Heart left ventricle (tissue), 16 donors: ENCODE results near the gene LRRC71. TPM values are rescaled to one million over a fixed set of nuclear protein-coding genes. Genes with fewer than 3 reads are reported as not detected.

Experiments
- ATAC-seq, 4 donors: fragments of 200-7000 bp; cut with Tn5 transposase; one replicate each; pipeline ENCODE4 v1.9.1; 2020 to 2022; ENCODE audit warnings: moderate library complexity in 4 of 4, mild to moderate bottlenecking in 3 of 4, moderate number of reproducible peaks in 1 of 4
- DNase-seq, 5 donors: peaks; one replicate each; pipeline ENCODE4 v3.0.0-alpha.2; 2020
- H3K27ac ChIP-seq, 12 donors: fragments of 200-600 bp; sonication (generic) in 4 of 12; one replicate each; pipeline versions ENCODE4 v1.5.0 to v1.8.0; 2016 to 2022; ENCODE audit warnings: mild to moderate bottlenecking in 2 of 12
- H3K27me3 ChIP-seq, 9 donors: fragments of 200-600 bp; sonication (generic) in 2 of 9; one replicate each; pipeline versions ENCODE4 v1.5.1 to v1.8.0; 2016 to 2022; ENCODE audit warnings: mild to moderate bottlenecking in 3 of 9
- H3K36me3 ChIP-seq, 9 donors: fragments of 200-600 bp; sonication (generic) in 2 of 9; one replicate each; pipeline versions ENCODE4 v1.5.0 to v1.8.0; 2018 to 2022; ENCODE audit warnings: mild to moderate bottlenecking in 2 of 9
- H3K4me1 ChIP-seq, 12 donors: fragments of 200-600 bp; sonication (generic) in 4 of 12; one replicate each; pipeline versions ENCODE4 v1.5.0 to v1.8.0; 2016 to 2022; ENCODE audit warnings: mild to moderate bottlenecking in 3 of 12
- H3K4me3 ChIP-seq, 12 donors: fragments of 200-600 bp; sonication (generic) in 4 of 12; one replicate each; pipeline versions ENCODE4 v1.5.0 to v1.8.0; 2017 to 2022; ENCODE audit warnings: mild to moderate bottlenecking in 9 of 12, moderate library complexity in 4 of 12
- H3K9me3 ChIP-seq, 12 donors: fragments of 200-600 bp; sonication (generic) in 4 of 12; one replicate each; pipeline versions ENCODE4 v1.5.0 to v1.8.0; 2016 to 2022; ENCODE audit warnings: mild to moderate bottlenecking in 1 of 12
- CTCF ChIP-seq, 12 donors: fragments of 200-600 bp; sonication (generic) in 4 of 12; IDR thresholded peaks; one replicate each; pipeline versions ENCODE4 v1.5.0 to v1.8.0; 2018 to 2022; ENCODE audit warnings: antibody characterized with exemption in 12 of 12, mild to moderate bottlenecking in 5 of 12
- POLR2A ChIP-seq, 2 donors: fragments of 450-650 bp; IDR thresholded peaks; one replicate each; pipeline ENCODE4 v1.6.1; 2017; ENCODE audit warnings: antibody characterized with exemption in 2 of 2, mild to moderate bottlenecking in 2 of 2, moderate library complexity in 2 of 2
- WGBS, 4 donors: extraction: QIAGEN DNeasy Blood & Tissue Kit in 2 of 4; methylation state at CpG; one replicate each; pipeline versions ENCODE4 v1.1.5 to v1.1.7; 2013 to 2018; 5-methylcytosine and 5-hydroxymethylcytosine counted together
- intact Hi-C, 10 donors: fragments of 100-400 bp; cut with DNase I; formaldehyde crosslinking; loops; one replicate each; pipeline versions ENCODE4 v1.11.1 to v1.14.2; 2022
- polyA plus RNA-seq, 2 donors: library from polyadenylated mRNA; stranded (reverse); fragments of 200-250 nt; gene quantifications; one replicate each; pipeline ENCODE4 v1.2.3, GENCODE V29; 2013
- total RNA-seq, 9 donors: library from RNA; depleted of rRNA in 2 of 9; stranded (reverse); fragments of >200 nt in 2 of 9; fragmentation: NEBNext Ultra II Directional in 3 of 9; extraction: Animal tissue kit (Norgen Biotek cat#: 25700) in 3 of 9; gene quantifications; one replicate each; pipeline versions ENCODE4 v1.1.0 to v1.2.4, GENCODE V29; 2016 to 2023
- donor health status: ischemic (EF 13 %, LVEDD 7.1; RV severe dilation, severe dysfunction).
- donor health status: healthy with polysubstance abuse.
- donor health status: DM: no; HTN: yes; CAD: no.
- donor health status: DM: no; HTN: no; CAD: no.
- donor health status: ischemic (EF 25% LVEDD 6.9; RV normal size, moderate dysfunction).
- donor health status: ischemic (EF 25% LVEDD 5.7; RV mildly dilated, moderate dysfunction).
- donor health status: healthy.
- donor health status: DM: yes; HTN: yes; CAD: no.
- donor health status: ischemic (EF 35%, LVEDD 5.7; RV mildly dilated, moderate dysfunction).
- donor health status: nonischemic (EF 11% LVEDD 7.7; RV severe dilation, severe dysfunction).
- donor health status: DM: yes; HTN: yes; CAD: no.
- donor health status: PGD.
- donor health status: ischemic (EF 29% LVEDD 5.4; RV normal size, mild dysfunction).
- donor health status: nonischemic (EF 23%, LVEDD 6.1; RV moderate dilation, normal function).

The LRRC71 gene
- total and polyA plus RNA-seq, 11 donors, result 0.06 to 0.42 (median 0.27) TPM; not detected in 8

GRCh38 chr1:156880473-156880872, 40.0 kb upstream of the LRRC71 start:
- ATAC-seq (no peak), DNase-seq (no peak)
- Histone ChIP-seq H3K36me3 (no peaks in the 10 kb centered on the region), H3K4me1 (peaks cover 0 to 10% (median 0%) of the 10 kb centered on the region in 12 donors), H3K4me3 (no peak overlapping the region), H3K27ac (no peak overlapping the region), H3K9me3 (no peaks in the 10 kb centered on the region), H3K27me3 (peaks cover 0 to 13% (median 0%) of the 10 kb centered on the region in 9 donors)
- TF ChIP-seq POLR2A (IDR thresholded peaks at IDR 0.05) (no peak), CTCF (IDR thresholded peaks at IDR 0.05) (no peak)
- intact Hi-C loops, result loop anchor here in 5 of 10 donors (5.0 to 10.0 kb wide), 5 partner anchors 46 to 196 kb away; partner anchors contain the start of genes ISG20L2 (in 1 of the 5) and METTL25B (in 1 of the 5)
- WGBS, 4 donors, result 67 to 90% (median 84%) methylated on average over 5 of the region's 5 CpGs

- TF ChIP-seq POLR2A (IDR thresholded peaks at IDR 0.05), result no peak
- no peak for TF ChIP-seq CTCF (IDR thresholded peaks at IDR 0.05)
- H3K9me3 ChIP-seq, result no peaks in the 10 kb centered on the region
- peaks cover 0 to 16% (median 0%) of the 10 kb centered on the region in 12 donors for H3K4me1 ChIP-seq
- intact Hi-C loops, result loop anchor here in 5 of 10 donors (5.0 to 10.0 kb wide), 5 partner anchors 46 to 196 kb away; partner anchors contain the start of genes ISG20L2 (in 1 of the 5) and METTL25B (in 1 of the 5)
- no peak overlapping the region for H3K4me3 ChIP-seq
- DNase-seq (no peak), ATAC-seq (no peak)
- H3K27ac ChIP-seq, result no peak overlapping the region
- WGBS, 4 donors, result 71 to 80% (median 75%) methylated on average over 8 to 10 of the region's 10 CpGs
- no peaks in the 10 kb centered on the region for H3K36me3 ChIP-seq
- peaks cover 0 to 9% (median 0%) of the 10 kb centered on the region in 9 donors for H3K27me3 ChIP-seq
Measured at GRCh38 chr1:156881101-156881500, 39.3 kb upstream of the LRRC71 start.

- Histone ChIP-seq H3K27ac (no peak overlapping the region), H3K27me3 (peaks cover 0 to 9% (median 0%) of the 10 kb centered on the region in 9 donors), H3K9me3 (no peaks in the 10 kb centered on the region), H3K4me1 (peaks cover 0 to 18% (median 0%) of the 10 kb centered on the region in 12 donors), H3K36me3 (no peaks in the 10 kb centered on the region), H3K4me3 (no peak overlapping the region)
- 74 to 87% (median 85%) methylated on average over 4 of the region's 4 CpGs for WGBS, 4 donors
- TF ChIP-seq POLR2A (IDR thresholded peaks at IDR 0.05) (no peak), CTCF (IDR thresholded peaks at IDR 0.05) (no peak)
- DNase-seq, result no peak
- intact Hi-C loops, result loop anchor here in 5 of 10 donors (5.0 to 10.0 kb wide), 5 partner anchors 47 to 197 kb away; partner anchors contain the start of genes ISG20L2 (in 1 of the 5) and METTL25B (in 1 of the 5)
- ATAC-seq, result no peak
Measured at GRCh38 chr1:156881663-156882062, 38.8 kb upstream of the LRRC71 start.

- DNase-seq, result no peak
- 62 to 76% (median 73%) methylated on average over 3 of the region's 3 CpGs for WGBS, 4 donors
- no peak for TF ChIP-seq CTCF (IDR thresholded peaks at IDR 0.05)
- no peak for TF ChIP-seq POLR2A (IDR thresholded peaks at IDR 0.05)
- intact Hi-C loops, result loop anchor here in 5 of 10 donors (5.0 to 10.0 kb wide), 5 partner anchors 48 to 198 kb away; partner anchors contain the start of genes ISG20L2 (in 1 of the 5) and METTL25B (in 1 of the 5)
- H3K27ac ChIP-seq, result no peak overlapping the region
- H3K4me1 ChIP-seq, result peaks cover 0 to 18% (median 0%) of the 10 kb centered on the region in 12 donors
- no peak for ATAC-seq
- no peaks in the 10 kb centered on the region for H3K9me3 ChIP-seq
- H3K36me3 ChIP-seq, result no peaks in the 10 kb centered on the region
- H3K27me3 ChIP-seq, result peaks cover 0 to 5% (median 0%) of the 10 kb centered on the region in 9 donors
- no peak overlapping the region for H3K4me3 ChIP-seq
Measured at GRCh38 chr1:156882543-156882942, 37.9 kb upstream of the LRRC71 start.
